ENCODE measurements around the gene EFHC1. TPM values are rescaled to one million over a fixed set of nuclear protein-coding genes. Genes with fewer than 3 reads are reported as not detected.

The EFHC1 gene
- total RNA-seq, 2 donors from 2014 or later = 19.4 to 23.5 TPM

GRCh38 chr6:52548999-52549398 is 128.9 kb downstream of the EFHC1 start:
- WGBS = 92% methylated on average over 5 of the region's 5 CpGs
- DNase-seq (ENCODE audit: low spot score) = no peak
- Histone ChIP-seq H3K36me3 (no peaks in the 10 kb centered on the region), H3K4me3 (no peak overlapping the region), H3K27me3 (replicated peaks; ENCODE audit: insufficient read depth) (no peaks in the 10 kb centered on the region), H3K4me1 (replicated peaks) (peaks cover 9% of the 10 kb centered on the region), H3K27ac (no peak overlapping the region), H3K9me3 (no peaks in the 10 kb centered on the region)
- TF ChIP-seq CTCF (IDR thresholded peaks at IDR 0.05) (no peak), POLR2AphosphoS5 (IDR thresholded peaks at IDR 0.05) (no peak), POLR2A (IDR thresholded peaks at IDR 0.05) (no peak)
- intact Hi-C loops (cut with DNase I) = no loop called here

- intact Hi-C loops (cut with DNase I) = no loop called here
- Histone ChIP-seq H3K36me3 (no peaks in the 10 kb centered on the region), H3K9me3 (no peaks in the 10 kb centered on the region), H3K4me3 (no peak overlapping the region), H3K27ac (no peak overlapping the region), H3K27me3 (replicated peaks; ENCODE audit: insufficient read depth) (no peaks in the 10 kb centered on the region), H3K4me1 (replicated peaks) (peaks cover 9% of the 10 kb centered on the region)
- WGBS = 70% methylated on average over 4 of the region's 4 CpGs
- no peak for DNase-seq (ENCODE audit: low spot score)
- TF ChIP-seq POLR2A (IDR thresholded peaks at IDR 0.05) (no peak), CTCF (IDR thresholded peaks at IDR 0.05) (no peak)
Observed at GRCh38 chr6:52549428-52549827, 129.3 kb downstream of the EFHC1 start.

GRCh38 chr6:52550014-52550575 is 130.0 kb downstream of the EFHC1 start:
- WGBS = 73% methylated on average over 6 of the region's 6 CpGs
- TF ChIP-seq POLR2A (IDR thresholded peaks at IDR 0.05) = no peak
- TF ChIP-seq CTCF (IDR thresholded peaks at IDR 0.05) = no peak
- no peak for TF ChIP-seq POLR2AphosphoS5 (IDR thresholded peaks at IDR 0.05)
- no peak for DNase-seq (ENCODE audit: low spot score)
- Histone ChIP-seq H3K36me3 (no peaks in the 10 kb centered on the region), H3K9me3 (no peaks in the 10 kb centered on the region), H3K27ac (no peak overlapping the region), H3K27me3 (replicated peaks; ENCODE audit: insufficient read depth) (no peaks in the 10 kb centered on the region), H3K4me3 (no peak overlapping the region), H3K4me1 (replicated peaks) (peaks cover 9% of the 10 kb centered on the region)
- intact Hi-C loops (cut with DNase I) = no loop called here

- intact Hi-C loops (cut with DNase I) = no loop called here
- 51% methylated on average over 5 of the region's 5 CpGs for WGBS
- Histone ChIP-seq H3K9me3 (no peaks in the 10 kb centered on the region), H3K27me3 (replicated peaks; ENCODE audit: insufficient read depth) (no peaks in the 10 kb centered on the region), H3K4me1 (replicated peaks) (peaks cover 9% of the 10 kb centered on the region), H3K36me3 (no peaks in the 10 kb centered on the region), H3K27ac (no peak overlapping the region), H3K4me3 (no peak overlapping the region)
- TF ChIP-seq POLR2A (IDR thresholded peaks at IDR 0.05) = no peak
- no peak for TF ChIP-seq CTCF (IDR thresholded peaks at IDR 0.05)
- TF ChIP-seq POLR2AphosphoS5 (IDR thresholded peaks at IDR 0.05) = no peak
- no peak for DNase-seq (ENCODE audit: low spot score)
Observed at GRCh38 chr6:52550870-52551269, 130.7 kb downstream of the EFHC1 start.

DNA sequence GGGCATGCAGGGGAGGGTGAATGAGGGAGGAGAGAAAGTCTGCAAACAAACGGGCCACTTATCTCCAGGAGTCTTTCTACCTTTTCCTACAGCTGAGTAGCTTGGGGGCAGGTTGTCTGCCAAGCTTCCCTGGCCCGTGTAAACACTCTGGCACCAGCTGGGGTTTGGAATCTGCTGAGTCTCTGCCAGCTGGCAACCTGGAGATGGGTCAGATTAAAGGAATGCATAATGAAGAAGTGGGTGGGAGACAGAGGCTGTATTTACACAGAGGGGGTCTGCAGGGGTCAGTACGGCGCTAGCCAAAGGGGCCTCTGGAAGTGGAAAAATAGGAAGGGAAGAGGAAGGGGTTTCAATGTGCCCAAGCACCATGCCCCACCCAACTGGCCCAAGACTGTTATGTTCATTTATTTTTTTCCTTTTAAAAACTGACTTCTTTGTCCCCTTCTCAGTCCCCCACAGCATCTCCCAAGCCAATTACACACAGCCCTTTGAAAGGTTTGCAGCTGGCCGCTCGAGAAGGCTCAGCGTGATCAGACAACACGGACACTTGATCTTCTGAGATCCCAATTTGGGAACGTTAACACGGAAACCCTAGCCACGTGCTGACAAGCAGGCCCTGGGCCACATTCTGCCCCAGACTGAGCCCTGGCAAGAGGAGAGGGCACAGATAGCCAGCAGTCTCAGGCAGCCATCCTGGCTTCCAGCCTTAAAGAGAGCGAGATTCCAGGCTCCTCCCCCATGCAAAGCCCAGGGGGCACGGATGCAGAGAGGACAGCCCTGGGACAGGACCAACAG is 131.5 kb downstream of the EFHC1 start:
- H3K9me3 ChIP-seq = no peaks in the 10 kb centered on the region
- no peak for TF ChIP-seq POLR2A (IDR thresholded peaks at IDR 0.05)
- TF ChIP-seq POLR2AphosphoS5 (IDR thresholded peaks at IDR 0.05) = peak; percentile 5

More for the DNA sequence above, 131.5 kb downstream of the EFHC1 start:
- intact Hi-C loops (cut with DNase I) = no loop called here
- DNase-seq (ENCODE audit: low spot score) = peak; percentile 50
- Histone ChIP-seq H3K4me3 (no peak overlapping the region), H3K4me1 (replicated peaks) (peaks cover 9% of the 10 kb centered on the region), H3K36me3 (no peaks in the 10 kb centered on the region), H3K27me3 (replicated peaks; ENCODE audit: insufficient read depth) (no peaks in the 10 kb centered on the region), H3K27ac (peak overlapping the region; percentile 29 to 41)
- 2% methylated on average over 13 of the region's 13 CpGs for WGBS

Data from prostate gland (tissue), 2 donors.